ENCODE measurements around the gene ADAMTS2.

Gene ADAMTS2

DNA sequence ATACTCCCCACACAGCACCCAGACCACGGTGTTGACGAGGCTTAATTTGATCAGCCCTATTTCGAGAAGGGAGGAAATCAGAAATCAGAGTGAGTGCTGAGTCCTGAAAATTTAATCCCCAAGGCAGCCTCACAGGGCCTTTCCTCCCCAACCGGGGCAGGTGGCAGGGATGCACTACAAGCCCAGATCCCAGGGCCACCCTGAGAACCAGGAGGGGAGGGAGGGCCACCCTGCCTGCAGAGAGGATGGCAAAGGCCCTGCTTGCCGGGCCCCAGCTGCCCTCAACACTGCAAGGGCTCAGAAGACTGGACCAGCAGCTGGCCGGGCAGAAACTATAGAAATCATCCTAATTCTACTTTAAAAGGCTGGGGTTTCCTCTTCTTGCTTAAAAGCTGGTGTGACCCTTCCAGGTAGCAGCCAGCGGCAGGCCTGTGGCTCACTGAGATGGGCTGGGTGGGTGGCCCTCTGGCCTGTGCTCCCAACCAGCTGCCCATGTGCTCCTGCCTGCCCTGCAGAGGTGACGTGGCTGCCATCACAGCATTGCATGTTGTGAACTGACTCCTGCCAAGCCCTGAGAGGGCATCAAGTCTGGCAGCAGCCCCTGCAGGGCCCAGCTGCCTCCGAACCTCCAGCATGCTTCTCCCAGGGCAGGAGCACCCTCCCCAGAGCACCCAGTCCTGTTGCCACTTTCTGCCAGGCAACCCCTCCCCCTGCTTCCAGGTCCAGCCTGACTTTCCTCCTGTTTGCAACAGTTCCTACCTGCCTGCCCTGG is 122.8 kb downstream of the ADAMTS2 start:
- TF ChIP-seq, protein P1, sequence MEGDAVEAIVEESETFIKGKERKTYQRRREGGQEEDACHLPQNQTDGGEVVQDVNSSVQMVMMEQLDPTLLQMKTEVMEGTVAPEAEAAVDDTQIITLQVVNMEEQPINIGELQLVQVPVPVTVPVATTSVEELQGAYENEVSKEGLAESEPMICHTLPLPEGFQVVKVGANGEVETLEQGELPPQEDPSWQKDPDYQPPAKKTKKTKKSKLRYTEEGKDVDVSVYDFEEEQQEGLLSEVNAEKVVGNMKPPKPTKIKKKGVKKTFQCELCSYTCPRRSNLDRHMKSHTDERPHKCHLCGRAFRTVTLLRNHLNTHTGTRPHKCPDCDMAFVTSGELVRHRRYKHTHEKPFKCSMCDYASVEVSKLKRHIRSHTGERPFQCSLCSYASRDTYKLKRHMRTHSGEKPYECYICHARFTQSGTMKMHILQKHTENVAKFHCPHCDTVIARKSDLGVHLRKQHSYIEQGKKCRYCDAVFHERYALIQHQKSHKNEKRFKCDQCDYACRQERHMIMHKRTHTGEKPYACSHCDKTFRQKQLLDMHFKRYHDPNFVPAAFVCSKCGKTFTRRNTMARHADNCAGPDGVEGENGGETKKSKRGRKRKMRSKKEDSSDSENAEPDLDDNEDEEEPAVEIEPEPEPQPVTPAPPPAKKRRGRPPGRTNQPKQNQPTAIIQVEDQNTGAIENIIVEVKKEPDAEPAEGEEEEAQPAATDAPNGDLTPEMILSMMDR (IDR thresholded peaks at IDR 0.05; ENCODE audit: extremely low read depth, insufficient read depth, missing control alignments), result no peak
- DNase-seq (ENCODE audit: low spot score), result no peak
- in situ Hi-C loops (cut with MboI; ENCODE audit: low pct_unique_long_range_greater_than_20kb, low sequenced_read_pairs, unreplicated experiment), result no loop called here

DNA sequence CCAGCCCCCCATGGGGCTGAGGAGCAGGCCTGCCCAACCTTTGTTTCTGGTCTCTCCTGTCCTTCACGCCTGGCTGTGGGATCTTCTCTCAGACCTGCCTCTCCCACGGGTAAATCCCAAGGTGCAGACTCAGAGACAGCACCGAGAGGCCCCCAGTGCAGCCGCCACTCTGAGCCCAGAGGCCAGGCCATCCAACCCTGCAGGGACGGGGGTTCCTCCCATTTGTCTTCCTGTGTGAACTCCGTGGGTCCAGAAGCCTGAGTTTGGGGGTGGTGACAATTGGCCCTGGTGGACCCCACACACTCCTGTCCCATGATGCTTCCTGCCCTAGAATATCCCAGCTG is 123.4 kb downstream of the ADAMTS2 start:
- in situ Hi-C loops (cut with MboI; ENCODE audit: low pct_unique_long_range_greater_than_20kb, low sequenced_read_pairs, unreplicated experiment), result no loop called here
- no peak for DNase-seq (ENCODE audit: low spot score)
- TF ChIP-seq, protein P1 (IDR thresholded peaks at IDR 0.05; ENCODE audit: extremely low read depth, insufficient read depth, missing control alignments), result no peak

DNA sequence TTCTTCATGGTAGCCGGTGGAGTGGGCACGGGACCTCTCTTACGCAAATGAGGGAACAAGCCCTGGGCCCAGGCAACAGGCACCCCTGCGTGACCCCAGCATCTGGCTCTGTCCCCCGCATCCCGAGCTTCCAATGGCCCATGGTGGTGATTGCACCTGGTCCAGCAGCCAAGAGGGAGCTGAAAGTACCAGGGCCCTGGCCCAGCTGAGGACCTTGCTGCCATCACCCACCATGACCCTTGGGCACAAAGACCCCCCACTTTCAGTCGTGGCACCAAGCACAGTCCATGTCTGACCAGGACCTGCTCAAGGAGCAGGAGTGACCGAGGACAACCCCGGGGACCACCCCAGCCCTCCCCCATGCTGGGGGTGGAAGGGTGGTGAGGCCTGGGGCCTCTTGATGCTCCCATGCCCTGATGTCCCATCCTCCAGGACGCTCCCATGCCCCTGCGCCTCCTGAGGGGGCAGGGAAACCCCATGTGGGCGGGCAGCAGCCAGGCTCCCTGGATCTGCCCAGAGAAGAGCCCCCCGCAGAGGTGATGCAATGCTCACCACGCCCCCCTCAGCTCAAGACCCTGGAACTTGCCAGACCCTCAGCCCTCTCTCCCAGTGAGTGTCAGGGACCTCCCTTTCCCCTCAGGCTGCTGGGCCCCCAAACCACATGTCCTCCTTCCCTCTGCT is 123.9 kb downstream of the ADAMTS2 start:
- DNase-seq (ENCODE audit: low spot score), result no peak
- in situ Hi-C loops (cut with MboI; ENCODE audit: low pct_unique_long_range_greater_than_20kb, low sequenced_read_pairs, unreplicated experiment), result no loop called here
- TF ChIP-seq, protein P1 (IDR thresholded peaks at IDR 0.05; ENCODE audit: extremely low read depth, insufficient read depth, missing control alignments), result no peak

DNA sequence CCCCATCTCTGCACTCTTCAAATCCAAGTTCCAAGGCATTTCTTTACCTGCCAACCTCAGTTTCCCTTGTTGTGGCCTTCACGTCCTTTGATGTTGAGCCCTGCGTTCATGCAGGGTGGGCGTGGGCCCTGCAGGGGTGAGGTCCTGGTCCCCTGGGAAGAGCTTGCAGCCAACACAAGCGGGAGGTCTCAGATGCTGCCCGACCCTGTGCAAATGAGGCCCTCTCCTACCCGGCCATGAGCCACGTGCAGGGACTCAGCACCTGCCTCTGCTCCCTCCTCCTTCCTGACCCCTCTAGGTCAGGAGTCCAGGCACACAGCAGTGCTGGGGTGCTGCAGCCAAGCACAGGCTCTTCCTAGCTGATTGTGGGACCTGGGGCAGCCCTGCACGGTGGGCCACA is 124.5 kb downstream of the ADAMTS2 start:
- in situ Hi-C loops (cut with MboI; ENCODE audit: low pct_unique_long_range_greater_than_20kb, low sequenced_read_pairs, unreplicated experiment), result no loop called here
- TF ChIP-seq, protein P1 (IDR thresholded peaks at IDR 0.05; ENCODE audit: extremely low read depth, insufficient read depth, missing control alignments), result no peak
- DNase-seq (ENCODE audit: low spot score), result no peak

DNA sequence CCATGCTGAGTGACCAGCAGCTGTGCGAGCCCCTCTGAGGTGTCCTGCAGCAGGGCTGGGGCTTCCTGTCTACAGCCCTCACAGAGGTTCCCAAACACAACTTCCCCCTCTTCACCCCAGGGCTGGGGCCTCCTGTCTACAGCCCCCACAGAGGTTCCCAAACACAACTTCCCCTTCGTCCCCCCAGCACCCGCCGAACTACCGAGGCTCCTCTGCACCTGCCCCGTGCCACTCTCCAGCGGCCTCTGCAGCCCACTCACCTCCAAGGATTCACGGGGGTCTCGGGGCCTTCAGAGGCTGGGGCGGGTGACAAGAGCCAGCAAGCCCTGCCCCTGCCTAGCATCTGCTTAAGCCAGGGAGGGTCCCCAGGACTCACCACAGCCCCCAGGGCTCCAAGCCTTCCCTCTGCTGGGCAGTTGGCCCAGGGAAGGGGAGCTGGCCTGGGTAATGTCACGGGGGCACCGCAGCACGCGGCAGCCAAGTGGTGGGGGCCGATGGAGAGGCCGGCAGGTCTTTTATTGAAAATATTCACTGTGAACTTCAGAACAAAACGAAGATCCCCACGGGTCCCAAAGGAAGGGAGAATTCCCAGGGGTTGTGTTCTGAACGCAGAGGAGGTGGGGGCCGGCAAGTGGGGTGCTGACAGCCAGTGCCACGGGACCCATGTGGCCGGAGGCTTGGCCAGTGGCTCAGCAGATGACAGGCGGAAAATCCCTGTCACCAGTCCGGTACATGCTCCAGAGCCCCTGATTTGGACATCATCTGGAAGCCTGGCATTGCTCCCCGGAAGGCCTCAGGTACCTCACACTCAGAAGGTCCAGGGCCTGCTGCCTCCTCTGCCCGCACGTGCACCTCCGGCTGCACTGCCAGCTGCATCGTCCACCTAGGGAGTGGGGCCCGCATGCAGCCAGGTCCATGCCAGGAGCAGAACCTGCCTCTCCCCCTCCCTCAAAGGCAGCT is 125.3 kb downstream of the ADAMTS2 start:
- in situ Hi-C loops (cut with MboI; ENCODE audit: low pct_unique_long_range_greater_than_20kb, low sequenced_read_pairs, unreplicated experiment), result no loop called here
- TF ChIP-seq, protein P1 (IDR thresholded peaks at IDR 0.05; ENCODE audit: extremely low read depth, insufficient read depth, missing control alignments), result no peak
- no peak for DNase-seq (ENCODE audit: low spot score)

DNA sequence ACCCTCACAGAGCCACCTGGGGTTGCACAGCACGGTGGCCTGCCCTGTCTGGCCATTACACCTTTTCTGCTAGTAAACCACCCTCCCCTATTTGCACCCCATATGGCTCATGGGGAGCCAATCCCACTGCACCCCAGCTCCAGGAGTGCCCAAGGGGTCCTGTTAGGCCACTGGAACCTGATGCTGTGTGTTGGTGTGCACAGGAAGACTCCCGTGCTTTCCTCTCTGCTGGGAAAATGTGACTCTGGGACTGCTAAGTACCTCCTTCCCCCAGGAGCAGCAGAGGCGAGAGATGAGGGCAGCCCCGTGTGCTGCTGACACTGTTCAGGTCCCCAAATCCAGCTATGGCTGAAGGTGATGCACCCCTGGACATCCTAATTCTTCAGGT is 126.3 kb downstream of the ADAMTS2 start:
- in situ Hi-C loops (cut with MboI; ENCODE audit: low pct_unique_long_range_greater_than_20kb, low sequenced_read_pairs, unreplicated experiment), result no loop called here
- TF ChIP-seq, protein P1 (IDR thresholded peaks at IDR 0.05; ENCODE audit: extremely low read depth, insufficient read depth, missing control alignments), result no peak
- DNase-seq (ENCODE audit: low spot score), result no peak

All from GM13977 (cell line).